GM12891 (cell line): ENCODE data around the gene MDC1.

Source experiments
- PAX5 ChIP-seq: IDR thresholded peaks from 2 replicates; pipeline ENCODE4 v1.6.1; 2011; ENCODE audit warnings: low read length, moderate library complexity, mild to moderate bottlenecking; ENCODE audit not compliant: insufficient read depth, severe bottlenecking
- POLR2A ChIP-seq: IDR thresholded peaks from 2 replicates; pipeline ENCODE4 v1.6.1; 2011; ENCODE audit warnings: low read depth, low read length, control low read depth
- POLR2AphosphoS5 ChIP-seq: IDR thresholded peaks from 2 replicates; pipeline ENCODE4 v1.6.1; 2011; ENCODE audit warnings: low read depth, low read length, control low read depth
- POU2F2 ChIP-seq: IDR thresholded peaks from 2 replicates; pipeline ENCODE4 v1.6.1; 2011; ENCODE audit warnings: low read depth, mild to moderate bottlenecking, control low read depth, low read length, moderate library complexity
- SPI1 ChIP-seq: IDR thresholded peaks from 2 replicates; pipeline ENCODE4 v1.6.1; 2011; ENCODE audit warnings: low read depth, low read length, control low read depth
- TAF1 ChIP-seq: IDR thresholded peaks from 2 replicates; pipeline ENCODE4 v1.6.1; 2011; ENCODE audit warnings: low read depth, low read length, control low read depth

DNA sequence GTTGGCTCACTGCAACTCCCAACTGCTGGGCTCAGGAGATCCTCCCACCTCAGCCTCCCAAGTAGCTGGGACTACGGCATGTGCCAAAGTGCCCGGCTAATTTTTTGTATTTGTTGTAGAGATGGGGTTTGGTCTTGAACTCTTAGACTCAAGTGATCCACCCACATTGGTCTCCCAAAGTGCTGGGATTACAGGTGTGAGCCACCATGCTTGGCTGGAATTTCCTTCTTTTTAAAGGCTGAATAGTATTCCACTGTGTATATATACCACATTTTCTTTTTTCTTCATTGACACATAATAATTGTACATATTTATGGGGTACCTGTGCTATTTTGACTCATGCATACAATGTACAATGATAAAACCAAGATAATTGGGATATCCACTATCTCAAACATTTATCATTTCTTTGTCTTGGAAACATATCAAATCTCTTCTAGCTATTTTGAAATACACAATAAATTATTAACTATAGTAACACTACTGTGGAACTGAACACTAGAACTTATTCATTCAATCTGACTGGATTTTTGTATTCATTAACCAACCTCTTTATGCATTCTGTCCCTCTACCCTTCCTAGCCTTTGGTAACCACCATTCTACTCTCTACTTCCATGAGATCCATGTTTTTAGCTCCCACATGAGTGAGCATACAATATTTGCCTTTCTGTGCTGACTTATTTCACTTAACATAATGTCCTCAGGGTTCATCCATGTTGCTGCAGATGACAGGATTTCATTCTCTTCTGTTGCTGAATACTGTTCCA is 7.8 kb downstream of the MDC1 start:
- no peak for TF ChIP-seq POLR2A
- no peak for TF ChIP-seq POLR2AphosphoS5
- TF ChIP-seq TAF1: no peak
- TF ChIP-seq SPI1: no peak
- no peak for TF ChIP-seq PAX5
- no peak for TF ChIP-seq POU2F2
